HEK293 (cell line): ENCODE measurements around the gene COPS4.

ENCODE experiments used
- GFI1B ChIP-seq: fragments of 450-650 bp; formaldehyde crosslinking; IDR thresholded peaks from 2 replicates; pipeline ENCODE4 v1.5.1; 2016; ENCODE audit warnings: missing biosample characterization, missing genetic modification characterization
- HOXA7 ChIP-seq: sonication (generic); formaldehyde crosslinking; IDR thresholded peaks from 2 replicates; pipeline ENCODE4 v1.8.1; 2022; ENCODE audit warnings: missing genetic modification reagents, borderline replicate concordance
- KLF16 ChIP-seq: fragments of 450-650 bp; formaldehyde crosslinking; IDR thresholded peaks from 2 replicates; pipeline ENCODE4 v1.5.1; 2017; ENCODE audit warnings: missing biosample characterization, missing genetic modification characterization
- KLF8 ChIP-seq: fragments of 450-650 bp; formaldehyde crosslinking; IDR thresholded peaks from 2 replicates; pipeline ENCODE4 v1.5.1; 2016; ENCODE audit warnings: missing biosample characterization, missing genetic modification characterization
- REPIN1 ChIP-seq: fragments of 450-650 bp; formaldehyde crosslinking; IDR thresholded peaks from 2 replicates; pipeline ENCODE4 v1.5.1; 2017; ENCODE audit warnings: missing biosample characterization, missing genetic modification characterization, low read depth
- SP2 ChIP-seq: fragments of 450-650 bp; formaldehyde crosslinking; IDR thresholded peaks from 2 replicates; pipeline ENCODE4 v1.5.1; 2016; ENCODE audit warnings: missing biosample characterization, missing genetic modification characterization
- WT1 ChIP-seq: fragments of 450-650 bp; formaldehyde crosslinking; IDR thresholded peaks from 2 replicates; pipeline ENCODE4 v1.5.1; 2016; ENCODE audit warnings: missing biosample characterization, missing genetic modification characterization
- ZBTB20 ChIP-seq: fragments of 450-650 bp; formaldehyde crosslinking; IDR thresholded peaks from 2 replicates; pipeline ENCODE4 v1.5.1; 2016; ENCODE audit warnings: missing biosample characterization, missing genetic modification characterization
- ZNF146 ChIP-seq: fragments of 450-650 bp; formaldehyde crosslinking; IDR thresholded peaks from 2 replicates; pipeline ENCODE4 v1.5.1; 2016; ENCODE audit warnings: missing biosample characterization, missing genetic modification characterization
- ZNF16 ChIP-seq: fragments of 450-650 bp; formaldehyde crosslinking; IDR thresholded peaks from 2 replicates; pipeline ENCODE4 v1.5.1; 2016; ENCODE audit warnings: low read depth, missing biosample characterization, missing genetic modification characterization
- ZNF266 ChIP-seq: fragments of 450-650 bp; formaldehyde crosslinking; IDR thresholded peaks from 2 replicates; pipeline ENCODE4 v1.5.1; 2016; ENCODE audit warnings: missing biosample characterization, missing genetic modification characterization, low read depth
- ZNF292 ChIP-seq: fragments of 450-650 bp; formaldehyde crosslinking; IDR thresholded peaks from 2 replicates; pipeline ENCODE4 v1.5.1; 2016; ENCODE audit warnings: low read depth, missing biosample characterization, missing genetic modification characterization, borderline replicate concordance
- ZNF335 ChIP-seq: fragments of 450-650 bp; formaldehyde crosslinking; conservative IDR thresholded peaks from 2 replicates; pipeline ENCODE4 v1.5.1; 2016; ENCODE audit warnings: missing biosample characterization, missing genetic modification characterization
- ZNF555 ChIP-seq: fragments of 450-650 bp; formaldehyde crosslinking; conservative IDR thresholded peaks from 2 replicates; pipeline ENCODE4 v1.5.1; 2017; ENCODE audit warnings: missing biosample characterization, mild to moderate bottlenecking, missing genetic modification characterization, inconsistent platforms
- ZNF571 ChIP-seq: fragments of 450-650 bp; formaldehyde crosslinking; IDR thresholded peaks from 2 replicates; pipeline ENCODE4 v1.5.0; 2017; ENCODE audit warnings: missing biosample characterization, missing genetic modification characterization
- ZNF585B ChIP-seq: fragments of 450-650 bp; formaldehyde crosslinking; IDR thresholded peaks from 2 replicates; pipeline ENCODE4 v1.5.1; 2016; ENCODE audit warnings: missing biosample characterization, missing genetic modification characterization
- ZNF621 ChIP-seq: fragments of 450-650 bp; formaldehyde crosslinking; IDR thresholded peaks from 2 replicates; pipeline ENCODE4 v1.5.1; 2017; ENCODE audit warnings: missing biosample characterization, missing genetic modification characterization
- ZNF624 ChIP-seq: fragments of 450-650 bp; formaldehyde crosslinking; IDR thresholded peaks from 2 replicates; pipeline ENCODE4 v1.5.1; 2017; ENCODE audit warnings: missing biosample characterization, missing genetic modification characterization
- ZNF639 ChIP-seq: fragments of 450-650 bp; formaldehyde crosslinking; IDR thresholded peaks from 2 replicates; pipeline ENCODE4 v1.5.1; 2016; ENCODE audit warnings: missing biosample characterization, missing genetic modification characterization
- ZNF658 ChIP-seq: fragments of 450-650 bp; formaldehyde crosslinking; IDR thresholded peaks from 2 replicates; pipeline ENCODE4; 2016; ENCODE audit warnings: missing biosample characterization, missing genetic modification characterization
- ZSCAN23 ChIP-seq: fragments of 450-650 bp; formaldehyde crosslinking; IDR thresholded peaks from 2 replicates; pipeline ENCODE4 v1.5.1; 2016; ENCODE audit warnings: missing biosample characterization, missing genetic modification characterization
- ZSCAN4 ChIP-seq: fragments of 450-650 bp; formaldehyde crosslinking; IDR thresholded peaks from 2 replicates; pipeline ENCODE4 v1.5.1; 2017; ENCODE audit warnings: missing biosample characterization, missing genetic modification characterization
- ZXDB ChIP-seq: fragments of 450-650 bp; formaldehyde crosslinking; IDR thresholded peaks from 2 replicates; pipeline ENCODE4 v1.5.1; 2016; ENCODE audit warnings: missing biosample characterization, missing genetic modification characterization
- TF ChIP-seq, protein P1 (sequence below): fragments of 450-650 bp; formaldehyde crosslinking; IDR thresholded peaks from 2 replicates; pipeline ENCODE4 v1.5.0; 2017; ENCODE audit warnings: missing biosample characterization, missing genetic modification characterization, borderline replicate concordance
- TF ChIP-seq, protein P2 (sequence below): fragments of 450-650 bp; formaldehyde crosslinking; IDR thresholded peaks from 2 replicates; pipeline ENCODE4 v1.5.1; 2016; ENCODE audit warnings: missing biosample characterization, missing genetic modification characterization
- TF ChIP-seq, protein P3 (sequence below): fragments of 450-650 bp; formaldehyde crosslinking; IDR thresholded peaks from 2 replicates; pipeline ENCODE4 v1.5.1; 2017; ENCODE audit warnings: missing biosample characterization, missing genetic modification characterization
- TF ChIP-seq, protein P4 (sequence below): fragments of 450-650 bp; formaldehyde crosslinking; IDR thresholded peaks from 2 replicates; pipeline ENCODE4 v1.5.1; 2016; ENCODE audit warnings: missing biosample characterization, missing genetic modification characterization

COPS4 gene

DNA sequence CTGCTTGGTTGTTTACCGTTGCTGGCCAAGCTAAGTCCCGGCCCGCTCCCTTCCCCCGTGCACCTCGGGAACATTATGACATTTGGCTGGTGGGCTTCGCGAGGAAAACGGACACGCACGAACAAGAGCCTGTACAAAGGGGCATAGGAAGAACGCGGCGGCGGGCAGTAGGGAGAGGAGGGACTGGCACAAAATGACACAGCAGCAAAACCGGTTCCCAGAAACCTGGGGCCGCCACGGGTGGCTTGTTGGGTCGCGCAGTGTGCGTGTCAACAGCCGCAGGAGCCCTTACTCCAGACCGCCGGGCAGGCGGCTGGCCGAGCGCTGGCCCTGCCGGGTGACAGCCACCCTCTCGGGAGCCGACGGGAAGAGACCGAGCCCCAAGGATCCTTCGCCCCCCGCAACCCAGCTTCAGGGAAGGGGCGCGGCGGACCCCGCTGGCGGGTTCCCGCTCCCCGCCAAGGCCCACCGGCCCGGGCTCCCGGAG, 22.7 kb upstream of the COPS4 start (continued):
- TF ChIP-seq ZSCAN4 (tag by site-specific recombination) (no peak), HOXA7 (CRISPR knock-in tag) (no peak), SP2 (tag by site-specific recombination) (peak; percentile 10; the same call in 1 of the 2 replicates), WT1 (no peak), ZSCAN23 (tag by site-specific recombination) (no peak), ZNF658 (tag by site-specific recombination) (no peak), ZNF335 (tag by site-specific recombination) (peak; percentile 60), ZNF624 (tag by site-specific recombination) (no peak), ZNF292 (tag by site-specific recombination) (no peak), KLF8 (no peak), ZNF571 (tag by site-specific recombination) (no peak), REPIN1 (tag by site-specific recombination) (no peak), ZNF555 (no peak), KLF16 (0 out of 2 replicates have a peak, but pooled peaks have one; percentile 17), ZNF146 (tag by site-specific recombination) (no peak), ZNF16 (tag by site-specific recombination) (no peak), ZNF585B (tag by site-specific recombination) (no peak), ZNF266 (tag by site-specific recombination) (no peak), GFI1B (tag by site-specific recombination) (no peak), ZXDB (no peak), ZNF621 (tag by site-specific recombination) (no peak), ZNF639 (tag by site-specific recombination) (no peak), ZBTB20 (peak; percentile 81)
- TF ChIP-seq, protein P1, sequence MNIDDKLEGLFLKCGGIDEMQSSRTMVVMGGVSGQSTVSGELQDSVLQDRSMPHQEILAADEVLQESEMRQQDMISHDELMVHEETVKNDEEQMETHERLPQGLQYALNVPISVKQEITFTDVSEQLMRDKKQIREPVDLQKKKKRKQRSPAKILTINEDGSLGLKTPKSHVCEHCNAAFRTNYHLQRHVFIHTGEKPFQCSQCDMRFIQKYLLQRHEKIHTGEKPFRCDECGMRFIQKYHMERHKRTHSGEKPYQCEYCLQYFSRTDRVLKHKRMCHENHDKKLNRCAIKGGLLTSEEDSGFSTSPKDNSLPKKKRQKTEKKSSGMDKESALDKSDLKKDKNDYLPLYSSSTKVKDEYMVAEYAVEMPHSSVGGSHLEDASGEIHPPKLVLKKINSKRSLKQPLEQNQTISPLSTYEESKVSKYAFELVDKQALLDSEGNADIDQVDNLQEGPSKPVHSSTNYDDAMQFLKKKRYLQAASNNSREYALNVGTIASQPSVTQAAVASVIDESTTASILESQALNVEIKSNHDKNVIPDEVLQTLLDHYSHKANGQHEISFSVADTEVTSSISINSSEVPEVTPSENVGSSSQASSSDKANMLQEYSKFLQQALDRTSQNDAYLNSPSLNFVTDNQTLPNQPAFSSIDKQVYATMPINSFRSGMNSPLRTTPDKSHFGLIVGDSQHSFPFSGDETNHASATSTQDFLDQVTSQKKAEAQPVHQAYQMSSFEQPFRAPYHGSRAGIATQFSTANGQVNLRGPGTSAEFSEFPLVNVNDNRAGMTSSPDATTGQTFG (tag by site-specific recombination), result no peak
- TF ChIP-seq, protein P2, sequence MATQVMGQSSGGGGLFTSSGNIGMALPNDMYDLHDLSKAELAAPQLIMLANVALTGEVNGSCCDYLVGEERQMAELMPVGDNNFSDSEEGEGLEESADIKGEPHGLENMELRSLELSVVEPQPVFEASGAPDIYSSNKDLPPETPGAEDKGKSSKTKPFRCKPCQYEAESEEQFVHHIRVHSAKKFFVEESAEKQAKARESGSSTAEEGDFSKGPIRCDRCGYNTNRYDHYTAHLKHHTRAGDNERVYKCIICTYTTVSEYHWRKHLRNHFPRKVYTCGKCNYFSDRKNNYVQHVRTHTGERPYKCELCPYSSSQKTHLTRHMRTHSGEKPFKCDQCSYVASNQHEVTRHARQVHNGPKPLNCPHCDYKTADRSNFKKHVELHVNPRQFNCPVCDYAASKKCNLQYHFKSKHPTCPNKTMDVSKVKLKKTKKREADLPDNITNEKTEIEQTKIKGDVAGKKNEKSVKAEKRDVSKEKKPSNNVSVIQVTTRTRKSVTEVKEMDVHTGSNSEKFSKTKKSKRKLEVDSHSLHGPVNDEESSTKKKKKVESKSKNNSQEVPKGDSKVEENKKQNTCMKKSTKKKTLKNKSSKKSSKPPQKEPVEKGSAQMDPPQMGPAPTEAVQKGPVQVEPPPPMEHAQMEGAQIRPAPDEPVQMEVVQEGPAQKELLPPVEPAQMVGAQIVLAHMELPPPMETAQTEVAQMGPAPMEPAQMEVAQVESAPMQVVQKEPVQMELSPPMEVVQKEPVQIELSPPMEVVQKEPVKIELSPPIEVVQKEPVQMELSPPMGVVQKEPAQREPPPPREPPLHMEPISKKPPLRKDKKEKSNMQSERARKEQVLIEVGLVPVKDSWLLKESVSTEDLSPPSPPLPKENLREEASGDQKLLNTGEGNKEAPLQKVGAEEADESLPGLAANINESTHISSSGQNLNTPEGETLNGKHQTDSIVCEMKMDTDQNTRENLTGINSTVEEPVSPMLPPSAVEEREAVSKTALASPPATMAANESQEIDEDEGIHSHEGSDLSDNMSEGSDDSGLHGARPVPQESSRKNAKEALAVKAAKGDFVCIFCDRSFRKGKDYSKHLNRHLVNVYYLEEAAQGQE, result no peak
- TF ChIP-seq, protein P3, sequence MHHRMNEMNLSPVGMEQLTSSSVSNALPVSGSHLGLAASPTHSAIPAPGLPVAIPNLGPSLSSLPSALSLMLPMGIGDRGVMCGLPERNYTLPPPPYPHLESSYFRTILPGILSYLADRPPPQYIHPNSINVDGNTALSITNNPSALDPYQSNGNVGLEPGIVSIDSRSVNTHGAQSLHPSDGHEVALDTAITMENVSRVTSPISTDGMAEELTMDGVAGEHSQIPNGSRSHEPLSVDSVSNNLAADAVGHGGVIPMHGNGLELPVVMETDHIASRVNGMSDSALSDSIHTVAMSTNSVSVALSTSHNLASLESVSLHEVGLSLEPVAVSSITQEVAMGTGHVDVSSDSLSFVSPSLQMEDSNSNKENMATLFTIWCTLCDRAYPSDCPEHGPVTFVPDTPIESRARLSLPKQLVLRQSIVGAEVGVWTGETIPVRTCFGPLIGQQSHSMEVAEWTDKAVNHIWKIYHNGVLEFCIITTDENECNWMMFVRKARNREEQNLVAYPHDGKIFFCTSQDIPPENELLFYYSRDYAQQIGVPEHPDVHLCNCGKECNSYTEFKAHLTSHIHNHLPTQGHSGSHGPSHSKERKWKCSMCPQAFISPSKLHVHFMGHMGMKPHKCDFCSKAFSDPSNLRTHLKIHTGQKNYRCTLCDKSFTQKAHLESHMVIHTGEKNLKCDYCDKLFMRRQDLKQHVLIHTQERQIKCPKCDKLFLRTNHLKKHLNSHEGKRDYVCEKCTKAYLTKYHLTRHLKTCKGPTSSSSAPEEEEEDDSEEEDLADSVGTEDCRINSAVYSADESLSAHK (tag by site-specific recombination), result no peak
- TF ChIP-seq, protein P4, sequence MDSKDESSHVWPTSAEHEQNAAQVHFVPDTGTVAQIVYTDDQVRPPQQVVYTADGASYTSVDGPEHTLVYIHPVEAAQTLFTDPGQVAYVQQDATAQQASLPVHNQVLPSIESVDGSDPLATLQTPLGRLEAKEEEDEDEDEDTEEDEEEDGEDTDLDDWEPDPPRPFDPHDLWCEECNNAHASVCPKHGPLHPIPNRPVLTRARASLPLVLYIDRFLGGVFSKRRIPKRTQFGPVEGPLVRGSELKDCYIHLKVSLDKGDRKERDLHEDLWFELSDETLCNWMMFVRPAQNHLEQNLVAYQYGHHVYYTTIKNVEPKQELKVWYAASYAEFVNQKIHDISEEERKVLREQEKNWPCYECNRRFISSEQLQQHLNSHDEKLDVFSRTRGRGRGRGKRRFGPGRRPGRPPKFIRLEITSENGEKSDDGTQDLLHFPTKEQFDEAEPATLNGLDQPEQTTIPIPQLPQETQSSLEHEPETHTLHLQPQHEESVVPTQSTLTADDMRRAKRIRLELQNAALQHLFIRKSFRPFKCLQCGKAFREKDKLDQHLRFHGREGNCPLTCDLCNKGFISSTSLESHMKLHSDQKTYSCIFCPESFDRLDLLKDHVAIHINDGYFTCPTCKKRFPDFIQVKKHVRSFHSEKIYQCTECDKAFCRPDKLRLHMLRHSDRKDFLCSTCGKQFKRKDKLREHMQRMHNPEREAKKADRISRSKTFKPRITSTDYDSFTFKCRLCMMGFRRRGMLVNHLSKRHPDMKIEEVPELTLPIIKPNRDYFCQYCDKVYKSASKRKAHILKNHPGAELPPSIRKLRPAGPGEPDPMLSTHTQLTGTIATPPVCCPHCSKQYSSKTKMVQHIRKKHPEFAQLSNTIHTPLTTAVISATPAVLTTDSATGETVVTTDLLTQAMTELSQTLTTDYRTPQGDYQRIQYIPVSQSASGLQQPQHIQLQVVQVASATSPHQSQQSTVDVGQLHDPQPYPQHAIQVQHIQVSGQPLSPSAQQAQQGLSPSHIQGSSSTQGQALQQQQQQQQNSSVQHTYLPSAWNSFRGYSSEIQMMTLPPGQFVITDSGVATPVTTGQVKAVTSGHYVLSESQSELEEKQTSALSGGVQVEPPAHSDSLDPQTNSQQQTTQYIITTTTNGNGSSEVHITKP (tag by site-specific recombination), result no peak
